Omental fat pad (tissue), 4 donors: ENCODE data around the gene CHCHD3. TPM values are rescaled to one million over a fixed set of nuclear protein-coding genes. Genes with fewer than 3 reads are reported as not detected.

Source experiments
- ATAC-seq: fragments of 150-250 bp; one replicate; pipeline ENCODE4 v1.9.1; 2016; ENCODE audit warnings: mild to moderate bottlenecking, moderate library complexity; ENCODE audit not compliant: low FRiP score
- DNase-seq: peaks from one replicate; pipeline ENCODE4 v3.0.0-alpha.2; 2019; ENCODE audit warnings: low spot score
- CTCF ChIP-seq, 3 donors: fragments of 450-650 bp; IDR thresholded peaks; one replicate each; pipeline ENCODE4 v1.5.1; 2016 to 2017; ENCODE audit warnings: antibody characterized with exemption in 3 of 3, mild to moderate bottlenecking in 3 of 3, moderate library complexity in 2 of 3
- total RNA-seq, 4 donors: library from RNA; depleted of rRNA; stranded (reverse); fragments of >200 nt; gene quantifications; one replicate each; pipeline ENCODE4 v1.1.0, GENCODE V29; 2016

Gene CHCHD3
- total RNA-seq, 4 donors from 2014 or later: 53.0 to 63.1 (median 56.5) TPM

- DNase-seq: no peak
- no peak for ATAC-seq
- TF ChIP-seq CTCF (IDR thresholded peaks at IDR 0.05): no peak
Measured at GRCh38 chr7:132879579-132879978, 202.3 kb downstream of the CHCHD3 start.

GRCh38 chr7:132878204-132878919, 203.5 kb downstream of the CHCHD3 start:
- no peak for TF ChIP-seq CTCF (IDR thresholded peaks at IDR 0.05)
- no peak for ATAC-seq
- no peak for DNase-seq

GRCh38 chr7:132877573-132877972, 204.3 kb downstream of the CHCHD3 start:
- no peak for TF ChIP-seq CTCF (IDR thresholded peaks at IDR 0.05)
- no peak for ATAC-seq
- DNase-seq: no peak

- no peak for ATAC-seq
- DNase-seq: no peak
- no peak for TF ChIP-seq CTCF (IDR thresholded peaks at IDR 0.05)
Measured at GRCh38 chr7:132876576-132876975, 205.3 kb downstream of the CHCHD3 start.

- ATAC-seq (no peak), DNase-seq (no peak)
- TF ChIP-seq CTCF (IDR thresholded peaks at IDR 0.05): no peak
Measured at GRCh38 chr7:132872034-132872433, 209.9 kb downstream of the CHCHD3 start.

GRCh38 chr7:132871419-132871818, 210.5 kb downstream of the CHCHD3 start:
- TF ChIP-seq CTCF (IDR thresholded peaks at IDR 0.05): no peak
- DNase-seq (no peak), ATAC-seq (no peak)

GRCh38 chr7:132869166-132869861, 212.6 kb downstream of the CHCHD3 start:
- DNase-seq (no peak), ATAC-seq (no peak)
- no peak for TF ChIP-seq CTCF (IDR thresholded peaks at IDR 0.05)
